HG03342 (cell line): Measurements from ENCODE around the gene MPZL2.
"Not testable (repeated sequence)": the region's sequence is repeated elsewhere in the genome, so short reads cannot be mapped to it uniquely, and the experiment has no call there.

Source experiments
- ATAC-seq: cut with Tn5 transposase; IDR thresholded peaks from one replicate; pipeline ENCODE4 v1.9.1; 2021; ENCODE audit warnings: mild to moderate bottlenecking, moderate library complexity; ENCODE audit not compliant: unreplicated experiment

MPZL2 gene

DNA sequence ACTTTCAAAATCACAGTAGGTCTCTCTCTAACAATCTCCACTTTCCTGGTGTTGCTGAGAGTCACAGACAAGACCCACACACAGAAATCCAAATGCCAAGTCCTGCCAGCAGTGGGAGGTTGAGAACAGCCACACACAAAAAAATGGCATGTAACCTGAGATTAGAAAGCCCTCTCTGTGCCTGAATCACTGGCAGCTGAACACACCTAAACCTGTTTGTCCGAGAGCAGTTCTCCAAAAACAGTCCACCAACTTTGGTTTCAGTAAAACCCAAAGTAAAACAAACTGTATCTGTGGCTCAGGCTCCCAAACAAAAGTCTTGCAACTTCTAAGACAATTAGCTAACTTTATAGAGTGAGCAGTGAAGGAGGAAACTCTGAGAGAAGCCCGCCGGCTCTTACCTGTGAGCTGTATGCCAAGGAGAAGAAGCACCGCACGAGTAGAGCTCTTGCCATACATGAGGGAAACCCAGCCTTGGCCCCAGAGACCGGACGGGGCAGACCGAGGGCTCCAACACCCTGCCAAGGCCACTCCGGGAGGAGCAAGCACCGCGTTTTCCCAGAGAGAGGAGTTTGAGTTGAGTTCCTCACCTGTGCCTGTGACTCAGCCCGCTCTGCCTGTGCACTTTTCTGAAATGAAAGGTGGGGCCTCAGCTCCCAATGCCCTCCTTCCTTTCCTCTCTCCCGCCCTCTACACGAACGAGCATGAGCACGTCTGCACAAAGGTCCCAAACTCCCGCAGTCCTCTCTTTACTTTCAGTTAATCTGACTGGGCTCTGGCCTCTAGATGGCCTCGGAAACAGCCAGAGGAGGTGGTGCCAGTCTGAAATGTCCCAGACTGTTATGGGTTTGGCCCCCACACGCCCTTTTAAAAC is at the start of gene MPZL2:
MPZL2 (minus strand) TSS at position 603 of the 874 bp plus-strand sequence; CDS start at position 459, 144 bp downstream.
- no peak for ATAC-seq

GRCh38 chr11:118313242-118313641 is 49.1 kb upstream of the MPZL2 start:
- ATAC-seq, result no peak

DNA sequence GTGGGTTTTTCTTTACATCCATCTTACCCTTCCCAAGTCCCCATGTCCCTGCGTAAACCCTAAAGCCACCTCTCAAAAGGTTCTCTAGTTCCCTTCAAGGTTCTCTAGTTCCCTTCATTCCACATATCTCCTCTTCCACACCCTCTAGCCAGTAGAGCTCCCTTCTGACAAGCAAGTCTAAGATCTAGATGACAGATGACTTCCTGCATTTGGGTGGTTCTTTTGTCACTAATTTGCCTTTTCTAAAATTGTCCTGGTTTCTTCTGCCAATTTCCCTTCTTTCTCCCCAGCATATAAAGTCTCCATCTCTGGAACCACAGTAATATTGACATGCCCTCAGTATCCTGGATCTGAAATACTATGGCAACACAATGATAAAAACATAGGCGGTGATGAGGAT is 48.2 kb upstream of the MPZL2 start:
- ATAC-seq, result no peak

GRCh38 chr11:118311518-118311917 is 47.4 kb upstream of the MPZL2 start:
- no peak for ATAC-seq

GRCh38 chr11:118310781-118311485 is 46.8 kb upstream of the MPZL2 start:
- ATAC-seq, result no peak

GRCh38 chr11:118310271-118310670 is 46.2 kb upstream of the MPZL2 start:
- no peak for ATAC-seq

DNA sequence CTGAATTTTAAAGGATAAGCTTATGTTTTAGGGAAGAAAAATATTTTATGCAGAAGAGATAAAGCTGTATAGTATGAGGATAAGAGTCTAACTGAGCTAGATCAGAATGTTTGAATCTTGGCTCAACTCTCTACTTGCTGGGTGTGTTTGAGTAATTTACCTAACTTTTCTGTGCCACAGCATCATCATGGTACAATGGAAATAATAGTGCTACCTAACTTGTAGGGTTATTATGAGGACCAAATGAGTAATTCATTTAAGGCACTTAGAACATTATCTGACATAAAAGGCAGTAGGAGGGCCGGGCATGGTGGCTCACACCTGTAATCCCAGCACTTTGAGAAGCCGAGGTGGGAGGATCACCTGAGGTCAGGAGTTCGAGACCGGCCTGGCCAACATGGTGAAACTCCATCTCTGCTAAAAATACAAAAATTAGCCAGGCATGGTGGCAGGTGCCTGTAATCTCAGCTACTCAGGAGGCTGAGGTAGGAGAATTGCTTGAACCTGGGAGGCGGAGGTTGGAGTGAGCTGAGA is 45.0 kb upstream of the MPZL2 start:
- not testable (repeated sequence) for ATAC-seq

- no peak for ATAC-seq
Observed at GRCh38 chr11:118306556-118306955, 42.5 kb upstream of the MPZL2 start.

- ATAC-seq, result no peak
Observed at GRCh38 chr11:118305726-118306125, 41.6 kb upstream of the MPZL2 start.

GRCh38 chr11:118304568-118305248 is 40.6 kb upstream of the MPZL2 start, which contains the start of gene CD3E:
TSS of gene CD3E (plus strand) at chr11:118304730. CDS start at chr11:118304953, 223 bp downstream.
- no peak for ATAC-seq

- no peak for ATAC-seq
Observed at GRCh38 chr11:118304227-118304567, 40.1 kb upstream of the MPZL2 start.

DNA sequence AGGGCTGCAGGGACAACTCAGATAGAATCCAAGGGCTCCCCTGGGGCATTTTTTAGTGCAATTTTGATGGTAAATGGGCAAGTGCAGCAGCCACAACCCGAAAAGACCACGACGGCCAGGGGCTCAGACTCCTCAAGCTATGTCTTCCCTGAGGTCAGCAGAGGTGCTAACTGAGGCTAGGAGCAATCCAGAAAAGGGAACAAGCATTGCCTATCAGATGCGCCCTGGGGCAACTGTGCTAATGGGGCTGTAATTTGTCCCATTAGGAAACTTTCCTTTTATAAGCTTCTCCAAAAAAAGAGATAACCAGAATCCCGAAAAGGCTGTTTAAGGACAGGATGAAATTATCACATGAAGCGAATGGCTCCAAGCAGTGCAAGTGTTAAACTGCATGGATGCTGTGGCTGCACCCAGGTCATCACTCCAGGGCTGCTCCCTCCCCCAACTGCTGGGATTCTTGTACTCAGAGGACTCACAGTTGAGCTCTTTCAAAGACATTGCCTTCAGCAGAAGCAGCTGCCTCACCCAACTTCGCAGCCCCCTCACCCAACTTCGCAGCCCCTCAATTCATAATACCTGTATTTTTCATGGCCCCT is 37.6 kb upstream of the MPZL2 start:
- ATAC-seq, result no peak

DNA sequence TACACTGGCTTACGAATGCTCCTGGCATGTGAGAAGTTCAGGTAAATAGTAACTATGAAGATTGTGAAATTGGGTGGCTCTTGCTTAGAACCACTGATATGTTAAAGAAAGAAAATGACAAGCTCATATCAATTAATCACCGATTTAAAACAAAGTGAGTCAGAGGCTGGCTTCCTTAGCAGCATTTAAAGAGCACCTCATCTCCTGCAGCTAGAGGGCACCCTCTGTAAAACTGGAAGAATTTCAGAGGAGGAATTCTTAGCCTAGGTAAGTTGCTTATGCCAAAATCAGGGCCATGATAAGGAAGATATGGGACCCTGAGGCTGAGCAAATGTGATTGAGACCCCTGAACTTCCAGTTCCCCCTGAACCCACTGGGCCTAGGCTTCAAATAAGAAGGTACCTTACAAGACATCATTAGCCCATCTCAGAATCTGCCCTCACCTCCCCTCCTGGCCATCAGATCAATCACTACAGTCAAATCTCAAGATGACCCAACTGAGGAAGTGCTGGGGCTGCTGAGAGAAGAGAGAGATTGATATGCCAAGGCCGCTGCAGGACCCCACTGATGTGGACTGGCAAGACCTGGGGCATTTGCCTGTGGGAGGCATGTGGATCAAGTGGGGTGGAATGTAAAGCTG is 31.8 kb upstream of the MPZL2 start:
- ATAC-seq, result no peak

DNA sequence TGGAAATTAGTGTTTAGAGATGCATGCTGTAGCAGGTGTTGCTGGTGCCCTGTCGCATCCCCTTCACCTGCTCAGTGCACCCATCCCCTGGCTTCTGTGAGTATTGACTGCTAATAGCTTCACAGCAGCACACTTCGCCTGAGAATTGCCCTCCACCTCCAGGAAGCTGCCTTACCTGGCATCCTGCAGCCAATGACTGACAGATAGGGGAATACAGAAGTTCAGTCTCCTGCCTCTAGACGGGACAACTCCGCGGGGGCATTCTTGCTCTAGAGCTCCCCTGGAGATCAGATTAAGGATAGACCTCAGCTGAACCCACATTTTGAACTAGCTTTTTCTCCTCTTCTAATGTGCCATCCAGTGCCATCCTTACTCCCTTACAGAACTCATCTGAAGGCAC is 31.1 kb upstream of the MPZL2 start:
- ATAC-seq, result no peak

- ATAC-seq, result no peak
Observed at GRCh38 chr11:118294053-118294452, 30.0 kb upstream of the MPZL2 start.

- no peak for ATAC-seq
Observed at GRCh38 chr11:118291477-118292135, 27.5 kb upstream of the MPZL2 start.

GRCh38 chr11:118290923-118291322 is 26.8 kb upstream of the MPZL2 start:
- ATAC-seq, result no peak

GRCh38 chr11:118289401-118289800 is 25.3 kb upstream of the MPZL2 start:
- no peak for ATAC-seq

- ATAC-seq, result no peak
Observed at GRCh38 chr11:118287006-118287405, 22.9 kb upstream of the MPZL2 start.

DNA sequence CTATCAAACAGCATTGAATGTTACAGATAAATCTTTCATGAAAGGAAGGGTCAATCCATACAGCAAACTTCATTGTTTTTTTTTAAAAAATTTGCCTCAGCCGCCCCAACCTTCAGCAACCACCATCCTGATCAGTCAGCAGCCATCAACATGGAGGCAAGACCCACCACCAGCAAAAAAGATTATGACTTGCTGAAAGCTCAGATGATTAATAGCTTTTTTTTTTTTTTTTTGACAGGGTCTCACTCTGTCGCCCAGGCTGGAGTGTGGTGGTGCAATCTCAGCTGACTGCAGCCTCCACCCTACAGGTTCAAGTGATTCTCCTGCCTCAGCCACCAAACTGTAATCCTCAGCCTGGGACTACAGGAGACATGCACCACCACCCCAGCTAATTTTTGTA is 22.4 kb upstream of the MPZL2 start:
- no peak for ATAC-seq
